ENCODE data around the gene LCE4A. TPM values are rescaled to one million over a fixed set of nuclear protein-coding genes. Genes with fewer than 3 reads are reported as not detected.
"Not testable (repeated sequence)": the region's sequence is repeated elsewhere in the genome, so short reads cannot be mapped to it uniquely, and the experiment has no call there.

LCE4A gene
- total and polyA plus RNA-seq, 9 of the 15 experiments (the other 6 are each of a cell fraction or from before 2014, with no cell fraction given): not detected

GRCh38 chr1:152666171-152666570 lies 41.8 kb upstream of the LCE4A start:
- H3K79me2 ChIP-seq (ENCODE audit: control insufficient read depth, insufficient read depth, low read length); H3K9me3 ChIP-seq (replicated peaks; ENCODE audit: control insufficient read depth, insufficient read depth, low read depth, low read length); DNase-seq (ENCODE audit: extremely low read depth in 1 of 4, low spot score in 3 of 4); FAIRE-seq; H3K27ac ChIP-seq (ENCODE audit: extremely low read depth, low read depth, low read length); ATAC-seq; H2AFZ ChIP-seq (ENCODE audit: low read depth, low read length); BruUV-seq (replicated peaks); intact Hi-C loops (cut with micrococcal nuclease); CTCF ChIA-PET (ENCODE audit: low intra/inter-chr PET ratio); H3K27me3 ChIP-seq (ENCODE audit: control insufficient read depth in 2 of 2, insufficient read depth in 2 of 2, low read length in 2 of 2); H4K20me1 ChIP-seq (replicated peaks; ENCODE audit: control insufficient read depth, insufficient read depth, low read length); H3K9ac ChIP-seq (ENCODE audit: insufficient read depth in 1 of 2, low read depth in 2 of 2, low read length in 2 of 2); H3K9me1 ChIP-seq (ENCODE audit: control insufficient read depth, insufficient read depth, low read length); POLR2A ChIA-PET; H3K4me3 ChIP-seq; H3K36me3 ChIP-seq (ENCODE audit: control insufficient read depth, insufficient read depth, low read length); H3K4me2 ChIP-seq (ENCODE audit: insufficient read depth, low read length); H3K4me1 ChIP-seq (replicated peaks in 1 of 2; ENCODE audit: control insufficient read depth in 2 of 2, insufficient read depth in 2 of 2, low read length in 2 of 2); in situ Hi-C loops (cut with MboI): not testable (repeated sequence)
- peak; percentile 54 for TF ChIP-seq ZNF146 (CRISPR knock-in tag; IDR thresholded peaks at IDR 0.05; ENCODE audit: unreplicated experiment)
- WGBS (ENCODE audit: insufficient coverage, low coverage, missing lambda C conversion rate): 0% methylated on average over 1 of the region's 1 CpG

- no peaks in the 10 kb centered on the region for H3K79me2 ChIP-seq (ENCODE audit: control insufficient read depth, insufficient read depth, low read length)
- DNase-seq (ENCODE audit: extremely low read depth in 1 of 4, low spot score in 3 of 4) (no peak), FAIRE-seq (no peak), ATAC-seq (no peak)
- no peaks in the 10 kb centered on the region for H3K36me3 ChIP-seq (ENCODE audit: control insufficient read depth, insufficient read depth, low read length)
- H3K27ac ChIP-seq (ENCODE audit: extremely low read depth, low read depth, low read length): no peak overlapping the region
- CTCF ChIA-PET (ENCODE audit: low intra/inter-chr PET ratio): no interaction called here
- intact Hi-C loops (cut with micrococcal nuclease) (no loop called here), in situ Hi-C loops (cut with MboI) (no loop called here)
- H3K4me2 ChIP-seq (ENCODE audit: insufficient read depth, low read length): no peak overlapping the region
- POLR2A ChIA-PET: no interaction called here
- H3K4me3 ChIP-seq: no peak overlapping the region
- no peaks in the 10 kb centered on the region for H3K4me1 ChIP-seq (replicated peaks in 1 of 2; ENCODE audit: control insufficient read depth in 2 of 2, insufficient read depth in 2 of 2, low read length in 2 of 2)
- 0% methylated on average over 5 of the region's 5 CpGs for WGBS (ENCODE audit: insufficient coverage, low coverage, missing lambda C conversion rate)
- no peak overlapping the region for H2AFZ ChIP-seq (ENCODE audit: low read depth, low read length)
- H3K9me1 ChIP-seq (ENCODE audit: control insufficient read depth, insufficient read depth, low read length): no peaks in the 10 kb centered on the region
- no TSS peak for BruUV-seq (replicated peaks)
- no peaks in the 10 kb centered on the region for H3K27me3 ChIP-seq (ENCODE audit: control insufficient read depth in 2 of 2, insufficient read depth in 2 of 2, low read length in 2 of 2)
- H4K20me1 ChIP-seq (replicated peaks; ENCODE audit: control insufficient read depth, insufficient read depth, low read length): no peaks in the 10 kb centered on the region
- TF ChIP-seq MIER1 (IDR thresholded peaks at IDR 0.05; ENCODE audit: low read depth): no peak
- no peak for TF ChIP-seq MCM5 (IDR thresholded peaks at IDR 0.05; ENCODE audit: low read depth)
- no peak for TF ChIP-seq ZNF184 (CRISPR knock-in tag; IDR thresholded peaks at IDR 0.05)
- TF ChIP-seq KHSRP (IDR thresholded peaks at IDR 0.05): no peak
- no peak for TF ChIP-seq ZNF133 (CRISPR knock-in tag; IDR thresholded peaks at IDR 0.05)
- TF ChIP-seq PHB2 (IDR thresholded peaks at IDR 0.05; ENCODE audit: low read depth): no peak
- TF ChIP-seq ZBTB5 (IDR thresholded peaks at IDR 0.05): no peak
- no peak for TF ChIP-seq SRSF7 (optimal IDR thresholded peaks at IDR 0.05; ENCODE audit: low read depth, low read length)
- no peak for TF ChIP-seq ZNF79 (CRISPR knock-in tag; IDR thresholded peaks at IDR 0.05; ENCODE audit: low read depth)
- TF ChIP-seq ZBTB17 (CRISPR knock-in tag; IDR thresholded peaks at IDR 0.05): no peak
- no peak for TF ChIP-seq CHD1 (IDR thresholded peaks at IDR 0.05; ENCODE audit: low read length)
- no peak for TF ChIP-seq CCNT2 (IDR thresholded peaks at IDR 0.05; ENCODE audit: borderline replicate concordance, extremely low read depth, insufficient read length, low read depth, low read length)
- no peak for TF ChIP-seq SMAD3 (CRISPR knock-in tag; conservative IDR thresholded peaks at IDR 0.05)
- TF ChIP-seq FOXP1 (CRISPR knock-in tag; IDR thresholded peaks at IDR 0.05): no peak
- TF ChIP-seq HLTF (IDR thresholded peaks at IDR 0.05): no peak
- TF ChIP-seq ZNF324 (CRISPR knock-in tag; IDR thresholded peaks at IDR 0.05): no peak
- TF ChIP-seq NR2F6 (CRISPR knock-in tag; IDR thresholded peaks at IDR 0.05): no peak
- no peaks in the 10 kb centered on the region for H3K9me3 ChIP-seq (replicated peaks; ENCODE audit: control insufficient read depth, insufficient read depth, low read depth, low read length)
- H3K9ac ChIP-seq (ENCODE audit: insufficient read depth in 1 of 2, low read depth in 2 of 2, low read length in 2 of 2): no peak overlapping the region
These were observed 40.3 kb upstream of the LCE4A start for GRCh38 chr1:152667648-152668047.

Data from K562 (cell line).